Caco-2 (cell line): ENCODE results near the gene FOXE1. TPM values are rescaled to one million over a fixed set of nuclear protein-coding genes. Genes with fewer than 3 reads are reported as not detected.
A peak's percentile ranks its signal among the peaks of the same experiment; 100 is the strongest.

Experiments used
- BruUV-seq: library from RNA; stranded (reverse); fragments of 400-500 nt; replicated peaks from 2 replicates; lab custom pipeline; 2021; lab: Mats Ljungman, UMichigan
- CTCF ChIA-PET: fragments of 300-600 bp; sonication (Branson Sonifier 250); formaldehyde crosslinking; loops from one replicate; lab custom pipeline; 2022; ENCODE audit warnings: antibody characterized with exemption; lab: Charles Lee
- POLR2A ChIA-PET: fragments of 300-600 bp; sonication (Branson Sonifier 250); formaldehyde crosslinking; loops from one replicate; lab custom pipeline; 2022; ENCODE audit warnings: antibody characterized with exemption; lab: Charles Lee
- DNase-seq, 2 experiments: peaks; one replicate each; pipeline versions ENCODE4 v3.0.0 to v3.0.0-alpha.2; 2020 to 2022
- H3K27me3 ChIP-seq: replicated peaks from 2 replicates; pipeline ENCODE4 v1.6.0; 2011; ENCODE audit warnings: low read length; ENCODE audit not compliant: control insufficient read depth, insufficient read depth
- H3K36me3 ChIP-seq: 2 replicates; pipeline ENCODE4 v1.5.1; 2011; ENCODE audit warnings: low read length; ENCODE audit not compliant: control insufficient read depth, insufficient read depth
- H3K4me1 ChIP-seq: fragments of 250-450 bp; sonication (Bioruptor Pico); 2 replicates; pipeline ENCODE4 v1.5.1; 2020; ENCODE audit warnings: mild to moderate bottlenecking
- H3K4me3 ChIP-seq: 2 replicates; pipeline ENCODE4 v1.5.1; 2011; ENCODE audit warnings: low read depth, mild to moderate bottlenecking, control low read depth, low read length
- H3K9me3 ChIP-seq: fragments of 250-450 bp; sonication (Bioruptor Pico); 2 replicates; pipeline ENCODE4 v1.5.1; 2020; ENCODE audit warnings: mild to moderate bottlenecking, moderate library complexity
- H3K27ac Mint-ChIP-seq: one replicate; pipeline ENCODE4 v1.8.0; 2022; ENCODE audit warnings: mixed read lengths; ENCODE audit not compliant: unreplicated experiment
- H3K27me3 Mint-ChIP-seq: one replicate; pipeline ENCODE4 v1.8.0; 2022; ENCODE audit warnings: mixed read lengths; ENCODE audit not compliant: insufficient read depth, unreplicated experiment
- H3K36me3 Mint-ChIP-seq: one replicate; pipeline ENCODE4 v1.8.0; 2022; ENCODE audit warnings: mild to moderate bottlenecking, mixed read lengths; ENCODE audit not compliant: insufficient read depth, unreplicated experiment
- H3K4me1 Mint-ChIP-seq: one replicate; pipeline ENCODE4 v1.8.0; 2022; ENCODE audit warnings: low read depth, mixed read lengths; ENCODE audit not compliant: unreplicated experiment
- H3K4me3 Mint-ChIP-seq: one replicate; pipeline ENCODE4 v1.8.0; 2022; ENCODE audit warnings: mild to moderate bottlenecking, moderate library complexity, mixed read lengths; ENCODE audit not compliant: unreplicated experiment
- H3K9me3 Mint-ChIP-seq: one replicate; pipeline ENCODE4 v1.8.0; 2022; ENCODE audit warnings: mixed read lengths; ENCODE audit not compliant: unreplicated experiment
- CTCF ChIP-seq, 2 experiments: fragments of 200-600 bp in 1 of 2; IDR thresholded peaks; 1 replicate in 1 of 2; 2 replicates in 1 of 2; pipeline versions ENCODE4 v1.5.1 to v1.8.0; 2011 to 2022; ENCODE audit warnings: antibody characterized with exemption in 1 of 2, control low read depth in 1 of 2, inconsistent platforms in 1 of 2, low read depth in 1 of 2, low read length in 1 of 2, mild to moderate bottlenecking in 1 of 2, moderate library complexity in 1 of 2; ENCODE audit not compliant: insufficient read depth in 1 of 2, severe bottlenecking in 1 of 2, unreplicated experiment in 1 of 2
- intact Hi-C: fragments of 100-400 bp; cut with micrococcal nuclease; formaldehyde crosslinking; loops from one replicate; pipeline ENCODE4 v1.10.0; 2022; ENCODE audit not compliant: unreplicated experiment
- total RNA-seq: library from RNA; stranded (reverse); gene quantifications from 2 replicates; pipeline ENCODE4 v1.2.3, GENCODE V29; 2022

Gene FOXE1
- total RNA-seq, 1 experiment from 2014 or later = not detected

GRCh38 chr9:97892421-97892820 lies 39.4 kb downstream of the FOXE1 start:
- CTCF ChIA-PET = interaction anchor here (0.9 kb wide), 1 partner anchor 10 kb away, joined by 3 read pairs; no protein-coding TSS in a partner anchor
- no peak overlapping the region for H3K27ac Mint-ChIP-seq

GRCh38 chr9:97895211-97895610 lies 42.2 kb downstream of the FOXE1 start:
- CTCF ChIA-PET = interaction anchor here (1.1 kb wide), 2 partner anchors 180 to 198 kb away, joined by 3 to 4 read pairs; partner anchors contain the start of gene XPA

More at GRCh38 chr9:97892421-97892820, 39.4 kb downstream of the FOXE1 start:
- no peaks in the 10 kb centered on the region for H3K36me3 ChIP-seq
- no peaks in the 10 kb centered on the region for H3K36me3 Mint-ChIP-seq
- H3K4me3 ChIP-seq = no peak overlapping the region
- BruUV-seq = no TSS peak
- POLR2A ChIA-PET = no interaction called here
- H3K4me1 ChIP-seq = no peaks in the 10 kb centered on the region
- intact Hi-C loops = no loop called here
- no peaks in the 10 kb centered on the region for H3K27me3 ChIP-seq
- H3K4me1 Mint-ChIP-seq = no peaks in the 10 kb centered on the region
- H3K9me3 ChIP-seq = 0 out of 2 replicates have a peak, but pooled peaks cover 2% of the 10 kb centered on the region
- no peaks in the 10 kb centered on the region for H3K27me3 Mint-ChIP-seq
- no peaks in the 10 kb centered on the region for H3K9me3 Mint-ChIP-seq
- no peak overlapping the region for H3K4me3 Mint-ChIP-seq
- no peak for DNase-seq
- no peak for TF ChIP-seq CTCF (IDR thresholded peaks at IDR 0.05; ENCODE audit: insufficient read depth in 1 of 2, low read depth in 1 of 2, low read length in 1 of 2, severe bottlenecking in 1 of 2, unreplicated experiment in 1 of 2)

GRCh38 chr9:97895695-97896332 lies 42.8 kb downstream of the FOXE1 start:
- no peaks in the 10 kb centered on the region for H3K9me3 ChIP-seq
- no peaks in the 10 kb centered on the region for H3K4me1 Mint-ChIP-seq
- ChIA-PET POLR2A (no interaction called here), CTCF (interaction anchor here (1.0 to 1.1 kb wide), 3 partner anchors 26 to 199 kb away, joined by 3 to 4 read pairs (median 4); partner anchors contain the start of genes TRMO and XPA)
- no peak overlapping the region for H3K4me3 ChIP-seq
- intact Hi-C loops = no loop called here
- H3K36me3 ChIP-seq = no peaks in the 10 kb centered on the region
- H3K36me3 Mint-ChIP-seq = peaks cover 8% of the 10 kb centered on the region
- H3K27me3 Mint-ChIP-seq = no peaks in the 10 kb centered on the region
- H3K4me1 ChIP-seq = no peaks in the 10 kb centered on the region
- DNase-seq = peak; percentile 43 to 56
- H3K27ac Mint-ChIP-seq = no peak overlapping the region
- no TSS peak for BruUV-seq
- peak; percentile 15 to 40 for TF ChIP-seq CTCF (IDR thresholded peaks at IDR 0.05; ENCODE audit: insufficient read depth in 1 of 2, low read depth in 1 of 2, low read length in 1 of 2, severe bottlenecking in 1 of 2, unreplicated experiment in 1 of 2)
- H3K27me3 ChIP-seq = no peaks in the 10 kb centered on the region
- H3K9me3 Mint-ChIP-seq = no peaks in the 10 kb centered on the region
- no peak overlapping the region for H3K4me3 Mint-ChIP-seq

More at GRCh38 chr9:97895211-97895610, 42.2 kb downstream of the FOXE1 start:
- no peaks in the 10 kb centered on the region for H3K4me1 Mint-ChIP-seq
- H3K9me3 ChIP-seq = no peaks in the 10 kb centered on the region
- H3K4me1 ChIP-seq = no peaks in the 10 kb centered on the region
- no peaks in the 10 kb centered on the region for H3K36me3 ChIP-seq
- no TSS peak for BruUV-seq
- POLR2A ChIA-PET = no interaction called here
- H3K27me3 ChIP-seq = no peaks in the 10 kb centered on the region
- H3K9me3 Mint-ChIP-seq = no peaks in the 10 kb centered on the region
- H3K27me3 Mint-ChIP-seq = no peaks in the 10 kb centered on the region
- no peak overlapping the region for H3K4me3 ChIP-seq
- H3K4me3 Mint-ChIP-seq = no peak overlapping the region
- intact Hi-C loops = no loop called here
- no peak for TF ChIP-seq CTCF (IDR thresholded peaks at IDR 0.05; ENCODE audit: insufficient read depth in 1 of 2, low read depth in 1 of 2, low read length in 1 of 2, severe bottlenecking in 1 of 2, unreplicated experiment in 1 of 2)
- H3K36me3 Mint-ChIP-seq = peaks cover 6% of the 10 kb centered on the region
- no peak overlapping the region for H3K27ac Mint-ChIP-seq
- DNase-seq = no peak
